NCI-H460 (cell line): ENCODE results near the gene VLDLR. TPM values are rescaled to one million over a fixed set of nuclear protein-coding genes. Genes with fewer than 3 reads are reported as not detected.
"Not testable (repeated sequence)": the region's sequence is repeated elsewhere in the genome, so short reads cannot be mapped to it uniquely, and the experiment has no call there.

ENCODE experiments used
- DNase-seq: peaks from one replicate; pipeline ENCODE4 v3.0.0-alpha.2; 2016; ENCODE audit warnings: low read depth; ENCODE audit errors: extremely low read depth
- total RNA-seq: library from RNA; depleted of rRNA; stranded (reverse); fragments of >200 nt; shearing (Covaris generic); gene quantifications from 2 replicates; pipeline ENCODE4 v1.2.3, GENCODE V29; 2014; rRNA removed

VLDLR gene
- total RNA-seq, 1 experiment from 2014 or later, result 21.5 TPM

GRCh38 chr9:2707256-2707655 is 85.7 kb downstream of the VLDLR start:
- DNase-seq, result not testable (repeated sequence)

Other genes with a start within 250 kb of the VLDLR start
- not detected in 2 replicates for gene KCNV2, start 95.7 kb downstream of the VLDLR start, total RNA-seq
- 58.9 and 61.6 TPM in 2 replicates for gene PUM3, start 222.3 kb downstream of the VLDLR start, total RNA-seq